Hematopoietic multipotent progenitor cell treated with erythropoietin and hydrocortisone succinate and interleukin-3 and kit ligand, for 4 days (in vitro differentiated cells): ENCODE measurements around the gene ADTRP.
"Not testable (repeated sequence)": the region's sequence is repeated elsewhere in the genome, so short reads cannot be mapped to it uniquely, and the experiment has no call there.

ENCODE experiments used
- DNase-seq: peaks from one replicate; pipeline ENCODE4 v3.0.0-alpha.2; 2015

ADTRP gene

DNA sequence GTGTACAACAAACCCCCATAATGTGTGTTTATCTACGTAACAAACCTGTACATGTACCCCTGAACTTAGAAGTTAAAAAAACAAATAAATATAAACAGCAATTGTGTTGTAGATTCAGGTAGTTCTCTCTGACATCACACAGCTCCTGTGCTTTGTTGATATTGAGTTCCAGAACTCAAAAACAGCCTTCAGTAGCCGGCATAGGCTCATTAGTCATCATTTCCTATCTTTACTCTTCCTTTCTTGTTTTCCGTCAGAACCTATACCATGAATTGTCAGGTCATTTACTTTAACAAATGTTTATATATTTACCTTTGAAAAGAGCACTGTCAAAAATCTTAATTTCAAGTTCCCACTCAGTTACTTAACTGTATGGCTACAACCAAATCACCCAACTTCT, 88.8 kb downstream of the ADTRP start:
- no peak for DNase-seq

DNA sequence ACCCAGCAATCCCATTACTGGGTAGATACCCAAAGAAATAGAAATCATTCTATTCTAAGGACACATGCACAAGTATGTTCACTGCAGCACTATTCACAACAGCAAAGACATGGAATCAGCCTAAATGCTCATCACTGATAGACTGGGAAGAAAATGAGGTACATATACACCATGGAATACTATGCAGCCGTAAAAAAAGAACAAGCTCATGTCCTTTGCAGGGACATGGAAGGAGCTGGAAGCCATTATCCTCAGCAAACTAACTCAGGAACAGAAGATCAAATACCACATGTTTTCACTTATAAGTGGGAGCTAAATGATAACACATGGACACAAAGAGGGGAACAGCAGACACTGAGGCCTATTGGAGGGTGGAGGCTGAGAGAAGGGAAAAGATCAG, 89.2 kb downstream of the ADTRP start:
- DNase-seq: not testable (repeated sequence)

DNA sequence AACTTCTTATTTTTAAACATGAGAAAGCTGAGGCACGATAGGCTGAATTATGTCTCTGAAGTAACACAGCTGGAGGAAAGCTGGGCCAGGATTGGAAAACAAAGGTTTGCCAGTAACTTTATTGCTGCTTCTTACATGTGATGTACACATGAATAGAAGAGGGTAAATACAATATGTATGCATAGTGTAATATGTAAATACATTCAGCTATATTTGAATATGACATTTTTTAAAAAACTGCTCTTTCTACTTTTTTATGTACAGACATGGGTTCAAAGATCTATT, 90.2 kb downstream of the ADTRP start:
- DNase-seq: no peak

DNA sequence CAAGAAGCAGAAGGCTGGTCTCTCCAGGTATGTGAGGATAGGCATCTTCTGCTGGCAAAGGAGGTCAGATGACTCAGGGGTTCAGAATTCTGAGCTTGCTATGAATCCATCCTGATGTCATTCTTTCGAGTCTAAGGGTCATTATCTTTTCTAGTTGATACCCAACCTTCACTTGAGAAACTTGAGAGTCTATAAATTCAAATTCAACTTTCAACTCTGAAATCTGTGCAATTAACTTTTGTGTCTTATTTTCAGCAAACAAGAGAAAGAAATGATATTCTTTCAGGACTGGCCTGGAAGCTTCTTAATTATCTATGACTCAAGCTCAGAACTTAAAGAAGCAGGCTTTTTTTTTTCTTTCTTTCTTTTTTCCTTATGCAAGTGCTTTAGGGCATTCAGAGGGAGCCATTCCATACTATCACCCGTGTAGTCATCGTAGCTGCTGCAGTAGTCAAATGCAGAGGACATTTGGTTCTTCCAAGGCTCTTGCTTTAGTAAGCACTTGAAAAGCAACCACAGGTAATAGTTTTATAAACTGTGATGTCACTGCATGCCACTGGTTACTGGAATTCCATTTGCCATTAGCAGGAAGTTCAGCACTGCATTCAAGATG, 93.0 kb downstream of the ADTRP start:
- DNase-seq: no peak

DNA sequence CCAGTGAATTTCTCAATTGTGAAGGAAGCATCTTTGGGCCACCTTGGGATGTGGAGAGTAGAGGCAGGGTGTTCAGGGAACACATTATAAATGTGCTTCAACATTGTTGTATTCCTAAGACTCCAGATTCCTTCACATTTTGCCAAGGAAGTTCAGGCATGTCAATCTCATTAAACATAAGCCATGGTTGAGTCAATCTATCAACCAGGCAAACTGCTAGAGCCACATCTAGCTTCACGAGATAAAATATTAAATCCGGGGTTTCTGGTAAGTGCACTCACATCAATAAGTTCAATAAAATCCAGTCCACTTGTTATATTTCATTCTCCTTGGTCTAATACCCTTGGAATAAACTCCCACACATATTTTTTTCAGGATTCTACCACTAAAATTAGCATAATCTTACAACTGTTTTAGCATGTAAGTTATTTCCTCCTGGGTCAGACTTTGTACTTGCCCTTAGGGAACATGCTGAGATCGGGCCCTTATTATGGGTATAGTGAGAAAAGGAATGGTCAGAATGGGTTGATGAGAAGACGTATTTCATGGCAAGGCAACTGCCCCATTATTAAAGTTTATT, 93.6 kb downstream of the ADTRP start:
- DNase-seq: no peak

DNA sequence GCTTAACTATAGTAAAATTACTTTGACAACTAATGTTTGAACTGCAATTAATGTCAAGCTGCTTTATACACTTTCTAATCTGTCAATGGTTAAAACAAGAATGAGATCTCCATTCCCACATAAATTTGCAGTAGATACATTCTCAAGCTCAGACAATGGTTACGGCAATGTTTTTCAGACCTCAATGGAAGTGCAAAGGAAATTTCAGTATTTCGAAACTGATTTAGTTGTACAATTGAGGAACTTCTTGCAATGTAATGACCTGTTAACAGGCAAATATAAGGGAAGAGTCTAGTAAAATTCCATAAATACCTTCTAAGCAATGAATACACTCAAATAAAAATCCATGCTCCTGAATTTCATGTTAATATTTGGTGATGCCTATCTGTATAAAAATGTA, 94.7 kb downstream of the ADTRP start:
- DNase-seq: no peak

DNA sequence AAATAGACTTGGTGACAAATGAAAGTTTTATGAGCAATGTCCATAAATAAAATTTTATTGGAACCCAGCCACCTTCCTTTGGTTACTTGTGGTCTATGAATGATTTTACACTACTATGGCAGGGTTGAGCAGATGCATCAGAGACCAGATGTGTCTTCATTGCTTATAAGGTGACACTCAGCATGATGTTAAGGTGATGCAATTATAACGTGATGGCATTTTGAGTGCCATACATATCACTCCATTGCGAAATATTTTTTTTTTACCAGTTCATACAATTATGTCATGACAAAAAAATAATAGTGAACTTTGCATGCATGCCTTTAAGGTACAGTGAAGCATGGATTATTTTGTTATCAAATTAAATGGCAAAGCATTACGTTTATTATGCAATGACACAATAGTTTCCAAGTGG, 96.0 kb downstream of the ADTRP start:
- DNase-seq: no peak

DNA sequence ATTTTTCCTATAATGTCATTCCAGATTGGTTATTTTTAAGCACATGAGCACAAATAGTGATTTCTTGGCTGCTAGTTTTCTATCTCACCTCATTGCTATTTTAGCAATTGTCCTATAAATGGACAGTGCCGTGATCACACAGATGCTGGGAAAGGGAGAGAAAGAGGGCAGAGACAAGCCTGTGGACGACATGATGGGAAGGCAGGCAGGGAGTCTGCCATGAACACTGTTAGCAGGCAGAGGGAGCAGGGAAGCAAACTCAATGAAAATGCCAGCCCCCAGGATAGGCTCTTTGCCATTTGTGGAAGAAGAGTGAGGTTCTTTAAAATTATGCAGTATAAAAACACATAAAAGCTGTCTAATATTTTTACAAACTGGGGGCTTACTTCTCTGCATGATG, 96.8 kb downstream of the ADTRP start:
- no peak for DNase-seq

DNA sequence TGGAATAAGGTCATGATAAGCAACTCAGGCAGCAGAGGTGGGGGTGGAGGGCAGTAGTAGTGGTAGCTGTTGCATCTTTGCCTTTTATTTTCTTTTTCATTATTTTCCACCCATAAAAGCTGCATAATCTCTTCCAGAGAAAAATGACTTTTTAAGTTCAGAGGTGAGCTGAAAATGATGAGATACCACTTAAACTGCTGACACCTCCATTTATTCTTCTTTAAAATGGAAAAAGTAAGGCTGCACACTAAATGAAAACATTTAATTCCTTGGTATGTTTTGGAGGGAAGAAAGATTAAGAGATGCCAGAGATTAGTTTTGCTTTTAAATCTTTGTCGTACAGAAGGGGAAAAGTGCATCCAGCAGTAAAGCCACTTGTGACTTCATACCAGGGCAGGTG, 97.2 kb downstream of the ADTRP start:
- no peak for DNase-seq

DNA sequence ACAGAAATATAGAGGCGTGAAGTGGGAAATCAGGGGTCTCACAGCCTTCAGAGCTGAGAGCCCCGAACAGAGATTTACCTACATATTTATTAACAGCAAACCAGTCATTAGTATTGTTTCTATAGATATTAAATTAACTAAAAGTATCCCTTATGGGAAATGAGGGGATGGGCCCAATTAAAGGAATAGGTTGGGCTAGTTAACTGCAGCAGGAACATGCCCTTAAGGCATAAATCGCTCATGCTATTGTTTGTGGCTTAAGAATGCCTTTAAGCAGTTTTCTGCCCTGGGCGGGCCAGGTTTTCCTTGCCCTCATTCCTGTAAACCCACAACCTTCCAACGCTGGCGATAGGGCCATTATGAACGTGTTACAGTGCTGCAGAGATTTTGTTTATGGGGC, 98.1 kb downstream of the ADTRP start:
- not testable (repeated sequence) for DNase-seq

DNA sequence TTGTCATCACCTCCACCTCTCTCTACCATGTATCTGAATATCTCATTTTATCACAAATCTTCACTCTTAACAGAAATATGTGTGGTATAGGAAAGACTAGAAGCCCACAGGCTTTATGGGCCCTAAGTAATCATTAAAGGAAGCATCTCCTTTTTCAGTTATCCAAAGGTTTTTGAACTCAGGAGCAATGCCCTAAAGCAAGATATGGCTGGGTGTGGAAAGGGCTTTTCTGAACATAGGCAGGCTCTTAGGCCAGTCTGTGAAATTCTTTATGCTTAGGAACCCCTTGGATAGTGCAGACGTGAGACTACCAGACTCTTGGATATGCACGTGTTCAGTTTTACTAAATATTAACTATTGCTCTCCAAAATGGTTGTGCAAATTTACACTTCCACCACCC, 99.5 kb downstream of the ADTRP start:
- no peak for DNase-seq

DNA sequence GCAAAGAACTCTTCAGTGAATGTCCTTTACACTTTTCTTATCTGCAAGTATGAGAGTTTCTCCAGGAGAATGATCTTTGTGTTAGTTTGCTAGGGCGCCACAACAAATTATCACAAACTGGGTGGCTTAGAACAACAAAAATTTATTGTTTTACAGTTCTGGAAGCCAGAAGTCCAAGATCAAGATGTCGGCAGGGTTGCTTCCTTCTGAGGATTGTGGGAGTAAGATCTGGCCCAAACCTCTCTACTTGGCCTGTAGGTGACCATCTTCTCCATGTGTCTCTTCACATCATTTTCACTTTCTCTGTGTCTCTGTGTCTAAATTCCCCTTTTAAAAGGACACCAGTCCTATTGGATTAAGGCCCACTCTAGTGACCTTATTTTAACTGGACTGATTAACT, 103.0 kb downstream of the ADTRP start:
- no peak for DNase-seq

DNA sequence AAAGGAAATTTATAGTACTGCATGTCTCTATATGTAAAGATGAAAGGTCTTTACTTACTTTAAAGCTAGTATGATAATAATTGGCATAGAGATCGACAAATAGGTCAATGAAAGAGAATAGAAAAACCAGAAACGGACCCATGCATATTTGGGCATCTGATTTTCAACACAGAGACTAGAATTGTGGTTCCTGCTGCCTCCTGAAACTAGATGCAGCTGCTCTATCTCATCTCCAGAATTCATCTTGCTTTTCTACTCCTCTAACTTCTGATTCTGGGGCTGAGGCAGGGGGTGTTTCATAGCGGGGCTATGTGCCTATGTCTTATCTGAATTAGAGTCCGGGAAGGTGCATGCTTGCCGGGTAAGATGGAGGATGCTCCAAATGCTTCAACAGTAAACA, 105.9 kb downstream of the ADTRP start:
- no peak for DNase-seq

DNA sequence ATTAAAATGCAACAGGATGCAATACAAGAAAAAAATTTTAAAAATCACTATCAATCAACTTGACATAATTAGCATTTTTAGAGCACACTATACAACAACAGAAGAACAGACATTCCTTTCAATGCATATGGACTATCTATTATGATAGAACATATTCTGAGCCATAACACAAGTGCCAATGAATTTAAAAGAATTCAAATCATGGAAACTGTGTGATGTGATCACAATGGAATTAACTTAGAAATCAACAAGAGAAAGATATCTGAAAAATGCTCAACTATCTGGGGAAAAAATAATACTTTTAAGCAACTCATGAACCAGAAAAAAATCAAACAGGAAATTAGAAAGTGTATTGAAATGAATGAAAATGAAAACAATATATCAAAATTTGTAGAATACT, 106.3 kb downstream of the ADTRP start:
- DNase-seq: no peak

DNA sequence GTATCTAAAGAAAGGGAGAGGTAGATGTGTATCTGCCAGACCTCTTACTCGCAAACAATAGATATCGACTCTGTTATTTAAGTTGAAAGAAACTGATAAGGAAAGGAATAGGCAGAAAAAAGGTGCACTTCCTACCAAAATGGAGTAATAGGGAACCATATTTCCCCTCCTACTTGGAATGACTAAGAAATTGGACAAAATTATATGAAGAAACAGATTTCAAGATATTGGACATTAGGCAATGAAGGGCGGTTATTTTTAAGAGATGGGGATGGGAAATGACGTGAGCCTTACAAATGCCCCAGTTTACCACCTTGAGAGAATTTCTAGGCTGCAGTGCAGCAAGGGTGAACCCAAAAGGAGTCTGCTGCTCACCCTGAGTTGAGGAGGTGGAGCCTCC, 108.9 kb downstream of the ADTRP start:
- no peak for DNase-seq

DNA sequence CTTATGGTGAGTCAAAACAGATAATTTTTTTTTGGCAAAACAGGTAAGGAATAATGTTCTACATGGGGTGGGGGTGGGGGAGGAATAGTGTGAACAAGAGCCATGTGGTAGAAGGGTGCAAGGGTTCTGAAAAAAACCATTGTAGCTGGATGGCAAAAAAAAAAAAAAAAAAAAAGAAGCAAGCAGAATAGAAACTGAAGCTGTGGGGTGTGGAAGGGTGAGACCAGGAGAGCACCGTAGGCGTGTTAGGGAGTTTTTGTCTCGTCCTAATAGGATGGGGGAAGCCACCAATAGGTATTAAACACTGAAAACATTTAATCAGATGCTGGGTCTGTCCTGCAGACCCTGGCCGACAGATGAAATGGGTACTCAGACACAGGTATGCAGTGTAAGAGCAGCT, 110.1 kb downstream of the ADTRP start:
- DNase-seq: no peak

DNA sequence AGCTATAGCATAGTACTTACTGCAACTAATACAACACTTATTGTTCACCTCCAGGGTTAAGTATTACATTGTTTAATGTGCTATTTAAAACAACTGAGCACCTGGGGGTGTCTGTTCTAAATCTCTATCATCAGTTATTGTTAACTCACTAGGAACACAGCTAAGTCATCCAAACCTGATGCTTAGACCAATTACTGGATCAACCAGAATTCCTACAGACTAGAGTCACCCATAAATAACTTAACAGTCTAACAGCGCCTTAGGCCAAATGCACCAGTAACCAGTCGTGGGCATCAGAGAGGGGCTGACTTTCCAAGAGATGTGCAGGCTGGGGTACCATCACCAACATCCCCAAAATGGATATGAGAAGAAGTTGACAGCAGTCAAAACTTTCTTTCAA, 110.7 kb downstream of the ADTRP start:
- DNase-seq: no peak

DNA sequence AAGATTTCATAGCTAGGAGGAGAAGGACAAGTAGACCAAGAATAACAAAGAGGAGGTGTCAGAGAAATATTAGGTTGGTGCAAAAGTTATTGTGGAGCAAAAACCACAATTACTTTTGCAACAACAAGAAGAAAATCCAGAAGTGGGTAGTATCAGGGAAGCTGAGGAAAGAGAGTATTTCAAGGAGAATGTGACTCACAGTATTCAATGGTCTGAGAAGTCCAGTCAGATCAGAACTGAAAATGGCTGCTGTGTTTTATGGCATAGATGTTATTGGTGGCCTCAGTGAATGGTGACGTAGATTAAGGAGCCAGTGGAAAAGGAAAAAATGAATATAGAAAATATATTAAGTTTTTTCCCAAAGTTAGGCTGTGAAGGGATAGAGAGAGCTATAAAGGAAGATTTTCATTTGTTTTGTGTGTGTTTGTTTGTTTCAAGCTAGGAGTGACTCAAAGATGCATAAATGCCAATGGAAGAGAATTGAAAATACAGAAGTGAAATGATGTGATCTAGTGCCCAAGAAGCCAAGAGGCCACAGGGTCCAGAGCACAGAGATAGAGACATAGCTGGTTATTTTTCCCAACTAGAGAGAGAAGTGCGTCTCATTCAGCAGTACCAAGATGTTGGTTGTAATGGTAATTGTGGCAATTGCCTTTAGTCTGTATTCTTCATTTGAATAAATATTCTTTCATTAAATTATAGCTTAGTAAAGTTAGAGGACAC, 112.8 kb downstream of the ADTRP start:
- DNase-seq: no peak
